HG03097 (cell line): ENCODE results near the gene ADGRD2.
"Not testable (repeated sequence)": the region's sequence is repeated elsewhere in the genome, so short reads cannot be mapped to it uniquely, and the experiment has no call there.

Experiments
- ATAC-seq: cut with Tn5 transposase; IDR thresholded peaks from one replicate; pipeline ENCODE4 v1.9.1; 2021; ENCODE audit not compliant: unreplicated experiment, low FRiP score

The ADGRD2 gene, protein sequence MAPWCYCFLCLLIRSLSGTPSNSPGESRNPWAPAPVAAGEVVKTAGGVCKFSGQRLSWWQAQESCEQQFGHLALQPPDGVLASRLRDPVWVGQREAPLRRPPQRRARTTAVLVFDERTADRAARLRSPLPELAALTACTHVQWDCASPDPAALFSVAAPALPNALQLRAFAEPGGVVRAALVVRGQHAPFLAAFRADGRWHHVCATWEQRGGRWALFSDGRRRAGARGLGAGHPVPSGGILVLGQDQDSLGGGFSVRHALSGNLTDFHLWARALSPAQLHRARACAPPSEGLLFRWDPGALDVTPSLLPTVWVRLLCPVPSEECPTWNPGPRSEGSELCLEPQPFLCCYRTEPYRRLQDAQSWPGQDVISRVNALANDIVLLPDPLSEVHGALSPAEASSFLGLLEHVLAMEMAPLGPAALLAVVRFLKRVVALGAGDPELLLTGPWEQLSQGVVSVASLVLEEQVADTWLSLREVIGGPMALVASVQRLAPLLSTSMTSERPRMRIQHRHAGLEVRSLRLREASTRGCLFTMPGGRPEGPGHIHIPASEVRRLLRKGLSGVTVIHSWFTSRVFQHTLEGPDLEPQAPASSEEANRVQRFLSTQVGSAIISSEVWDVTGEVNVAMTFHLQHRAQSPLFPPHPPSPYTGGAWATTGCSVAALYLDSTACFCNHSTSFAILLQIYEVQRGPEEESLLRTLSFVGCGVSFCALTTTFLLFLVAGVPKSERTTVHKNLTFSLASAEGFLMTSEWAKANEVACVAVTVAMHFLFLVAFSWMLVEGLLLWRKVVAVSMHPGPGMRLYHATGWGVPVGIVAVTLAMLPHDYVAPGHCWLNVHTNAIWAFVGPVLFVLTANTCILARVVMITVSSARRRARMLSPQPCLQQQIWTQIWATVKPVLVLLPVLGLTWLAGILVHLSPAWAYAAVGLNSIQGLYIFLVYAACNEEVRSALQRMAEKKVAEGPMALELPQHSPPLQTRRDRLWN

DNA sequence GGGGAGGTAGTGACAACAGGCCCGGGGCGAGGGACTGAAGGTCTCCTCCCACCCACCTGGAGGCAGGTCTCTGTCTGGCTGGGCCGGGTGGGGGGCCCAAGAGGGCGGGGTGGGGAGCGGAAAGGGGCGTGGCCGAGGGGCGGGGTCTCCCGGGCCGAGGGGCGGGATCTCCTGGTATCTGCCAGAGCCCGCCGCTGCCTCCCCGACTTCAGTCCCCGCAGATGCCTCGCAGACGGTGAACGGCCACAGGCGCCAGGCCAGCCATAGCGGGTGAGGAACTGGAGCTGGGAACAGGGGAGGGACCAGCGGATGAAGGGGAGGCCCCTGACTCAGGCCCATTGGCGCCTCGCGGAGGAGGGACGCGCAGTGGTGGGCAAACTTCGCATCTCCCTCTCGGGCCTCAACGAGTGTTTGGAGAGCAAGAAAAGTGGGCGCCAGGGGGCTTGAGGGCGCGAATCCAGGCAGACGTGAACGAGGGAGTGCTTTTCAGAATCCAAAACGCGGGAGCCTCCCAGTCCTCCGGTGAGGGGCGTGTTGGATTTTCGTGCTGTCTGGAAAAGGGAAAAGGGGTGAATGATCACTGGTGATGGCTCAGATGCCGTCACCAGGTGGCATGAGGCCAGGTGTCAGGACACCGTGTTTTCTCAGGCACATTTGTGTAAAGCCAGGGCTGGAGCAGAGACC, at the start of gene ADGRD2:
Gene ADGRD2, plus strand, starts transcription at position 211 of the 684 bp plus-strand sequence. CDS start 1,216 bp downstream, outside the sequence.
- ATAC-seq, result no peak

DNA sequence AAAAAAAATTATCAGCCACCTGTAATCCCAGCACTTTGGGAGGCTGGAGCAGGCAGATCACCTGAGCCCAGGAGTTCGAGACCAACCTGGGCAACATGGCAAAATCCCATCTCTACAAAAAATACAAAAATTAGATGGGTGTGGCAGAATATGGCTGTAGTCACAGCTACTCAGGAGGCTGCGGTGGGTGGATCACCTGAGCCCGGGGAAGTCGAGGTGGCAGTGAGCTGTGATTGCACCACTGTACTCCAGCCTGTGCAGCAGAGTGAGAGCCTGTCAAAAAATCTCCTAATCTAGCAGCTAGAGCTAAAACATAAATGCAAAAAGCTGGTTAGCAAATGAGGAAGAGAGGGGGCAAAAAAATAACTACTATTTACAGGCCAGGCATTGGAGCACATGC, 47.0 kb upstream of the ADGRD2 start:
- no peak for ATAC-seq

DNA sequence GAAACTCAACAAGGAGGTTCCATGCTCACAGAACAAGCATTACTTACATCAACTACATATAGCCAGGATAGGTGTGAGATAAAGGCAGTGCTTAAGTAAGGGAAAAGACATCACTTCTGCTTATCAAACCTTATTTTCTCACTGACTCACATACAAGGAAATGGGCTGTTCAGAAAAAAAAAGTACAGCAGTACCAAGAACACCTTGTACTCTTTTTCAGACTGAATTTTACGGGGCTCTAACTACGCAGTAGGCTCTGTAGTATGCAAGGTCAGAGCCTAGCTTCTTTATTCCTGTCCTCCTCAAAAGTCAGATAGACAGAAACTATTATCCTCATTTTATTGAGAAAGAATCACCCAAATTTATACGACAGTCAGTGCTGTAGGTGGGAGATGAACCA, 40.8 kb upstream of the ADGRD2 start:
- ATAC-seq, result no peak

DNA sequence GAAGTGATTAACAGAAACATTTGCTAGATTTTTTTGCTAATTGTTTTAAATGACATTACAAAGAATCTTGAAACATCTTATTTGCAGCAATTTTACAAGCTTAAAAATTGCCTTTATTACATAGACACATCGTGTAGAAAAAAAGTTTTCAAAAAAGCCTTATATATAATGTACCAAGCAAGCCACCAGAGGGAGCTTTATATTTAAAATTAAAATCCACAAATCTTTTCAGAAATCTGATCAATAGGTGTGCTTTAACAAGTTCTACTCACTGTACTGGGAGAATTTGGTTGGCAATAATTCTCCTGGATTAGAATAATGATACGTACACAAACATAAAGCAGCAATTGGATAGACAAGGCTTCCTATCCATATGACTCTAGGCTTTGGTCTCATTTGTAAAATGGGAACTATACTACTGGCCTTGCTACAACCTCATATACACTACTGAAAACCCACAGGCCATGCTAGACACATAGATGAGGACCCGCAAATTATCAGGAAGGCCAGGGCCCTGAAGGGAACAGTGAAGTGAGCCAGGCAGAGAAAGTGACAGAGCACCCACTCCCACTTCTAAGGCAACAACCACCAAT, 39.8 kb upstream of the ADGRD2 start:
- ATAC-seq, result no peak

DNA sequence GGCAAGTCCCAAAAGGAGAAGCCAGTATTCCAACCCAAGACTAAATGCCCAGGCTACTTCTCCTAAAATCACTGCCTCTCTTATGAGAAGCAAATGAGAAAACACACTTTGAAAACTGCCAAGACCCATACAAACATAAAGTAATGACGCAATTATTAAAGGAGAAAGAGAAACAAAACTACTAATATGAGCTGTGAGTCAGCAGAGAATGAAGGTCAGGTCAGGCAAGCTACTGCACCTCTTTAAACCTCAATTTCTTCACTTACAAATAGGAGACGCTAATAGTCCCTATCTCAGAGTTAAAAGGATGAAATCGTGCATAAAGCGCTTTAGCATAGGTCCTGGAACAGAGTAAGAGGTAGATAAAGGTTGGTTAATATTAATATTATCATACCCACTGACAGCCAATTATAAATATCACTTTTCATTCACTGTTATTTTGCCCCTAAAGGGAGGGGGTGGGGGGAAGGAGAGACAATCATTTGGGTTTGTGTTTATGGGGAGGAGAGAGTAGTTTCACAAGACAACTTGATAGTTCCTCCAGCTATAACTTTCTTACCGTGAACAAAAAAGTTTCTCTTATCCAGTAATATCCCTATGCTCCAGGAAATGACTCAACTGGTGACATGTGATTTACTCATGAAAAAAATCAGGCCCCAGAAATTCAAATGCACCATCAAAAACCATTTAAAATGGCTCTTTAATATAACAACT, 38.6 kb upstream of the ADGRD2 start:
- no peak for ATAC-seq

DNA sequence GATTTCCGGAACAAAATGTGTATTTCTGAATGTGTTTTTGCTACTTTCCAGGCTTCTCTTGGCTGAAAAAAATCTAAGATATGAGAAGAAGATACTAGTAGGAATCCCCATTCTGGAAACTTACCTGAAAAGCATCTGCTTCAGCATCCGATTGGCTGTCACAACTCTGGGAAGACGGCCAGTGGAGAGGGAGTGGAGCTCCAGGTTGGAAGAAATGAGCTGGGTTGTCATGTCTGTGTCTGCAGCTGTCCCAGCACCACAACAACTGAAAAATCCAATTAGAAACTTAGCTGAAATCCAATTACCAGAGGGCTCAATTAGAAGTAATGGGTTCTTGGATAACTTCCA, 38.0 kb upstream of the ADGRD2 start:
- no peak for ATAC-seq

DNA sequence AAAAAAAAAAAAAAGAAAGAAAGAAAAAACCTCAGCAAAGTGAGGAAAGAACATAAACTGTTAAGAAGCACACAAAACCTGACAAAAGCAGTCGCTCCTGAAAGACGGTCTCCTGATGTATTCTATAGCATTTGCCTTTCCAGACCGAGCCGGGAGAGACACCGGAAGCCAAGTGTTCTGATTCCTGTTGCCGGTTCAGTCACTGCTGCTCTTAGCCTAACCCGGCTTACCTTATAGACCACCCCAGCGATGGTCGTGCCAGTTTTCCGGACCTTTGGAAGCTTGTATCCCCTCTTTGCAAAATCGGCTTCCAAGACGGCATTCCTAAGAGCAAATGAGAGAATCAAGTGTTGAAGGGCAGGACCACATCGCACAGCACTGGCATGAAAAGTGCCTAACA, 35.6 kb upstream of the ADGRD2 start:
- ATAC-seq, result no peak

DNA sequence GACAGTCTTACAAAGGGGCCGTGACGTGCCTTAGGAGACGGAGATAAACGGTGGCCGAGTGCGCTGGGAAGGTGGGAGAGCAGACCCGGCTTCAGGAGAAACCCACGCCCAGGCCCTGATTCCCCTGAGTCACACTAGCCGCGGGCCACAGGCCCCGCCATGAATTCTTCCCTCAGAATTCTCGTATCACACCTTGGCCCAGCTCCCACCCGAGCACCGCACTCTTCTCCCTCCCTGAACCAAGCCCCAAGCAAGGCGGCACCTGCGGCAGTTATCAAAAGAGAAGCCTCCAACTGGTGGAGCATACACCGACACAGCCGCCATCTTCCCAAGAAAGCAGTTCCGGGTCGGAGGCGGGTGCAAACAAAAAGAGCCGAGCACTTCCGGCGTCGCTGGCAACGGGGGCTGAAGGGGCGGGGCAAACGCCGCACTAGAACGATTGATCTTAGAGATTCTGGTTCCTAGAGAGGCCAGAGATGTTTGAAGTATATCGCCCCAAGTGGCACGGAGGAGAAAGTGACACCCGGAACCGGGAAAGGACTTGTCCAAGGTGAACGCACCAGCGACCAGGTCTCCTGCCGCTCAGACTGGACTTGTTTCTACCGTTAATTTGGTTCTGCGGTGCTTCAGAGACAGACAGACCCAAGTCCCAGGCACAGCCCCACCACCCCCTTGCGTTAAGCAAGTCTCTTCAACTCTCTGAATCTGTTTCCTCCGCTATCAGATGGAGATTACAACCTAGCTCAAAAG, 35.0 kb upstream of the ADGRD2 start, which contains the start of gene PSMB7:
Gene PSMB7, minus strand, starts transcription at position 341 of the 750 bp plus-strand sequence. Its CDS starts 17 bp downstream, at position 324.
- peak; percentile 96 for ATAC-seq

DNA sequence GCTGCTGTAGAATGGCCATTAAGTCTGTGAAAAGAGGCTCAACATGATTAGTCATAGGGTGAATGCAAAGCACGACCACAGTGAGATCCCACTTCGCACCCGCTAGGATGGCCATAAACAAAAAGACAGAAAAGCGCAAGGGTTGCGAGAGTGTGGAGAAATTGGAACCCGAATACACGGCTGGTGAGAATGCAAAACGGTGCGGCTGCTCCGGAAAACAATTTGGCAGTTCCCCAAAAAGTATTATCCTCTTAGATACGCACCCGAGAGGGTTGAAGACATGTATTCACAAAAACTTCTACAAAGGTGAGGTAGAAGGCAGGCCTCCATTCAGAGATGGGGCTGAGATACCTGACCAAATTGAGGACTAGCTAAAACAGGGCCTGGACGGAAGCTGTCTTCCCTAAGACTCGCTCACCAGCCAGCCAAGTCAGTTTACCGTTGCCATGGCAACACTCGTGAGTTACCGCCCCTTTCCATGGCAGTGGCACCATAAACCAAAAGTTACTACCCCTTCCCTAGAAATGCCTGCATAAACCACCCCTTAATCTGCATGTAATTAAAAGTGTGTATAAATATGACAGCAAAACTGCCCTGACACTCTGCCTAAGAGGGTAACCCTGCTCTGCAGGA, 34.3 kb upstream of the ADGRD2 start:
- ATAC-seq, result no peak

DNA sequence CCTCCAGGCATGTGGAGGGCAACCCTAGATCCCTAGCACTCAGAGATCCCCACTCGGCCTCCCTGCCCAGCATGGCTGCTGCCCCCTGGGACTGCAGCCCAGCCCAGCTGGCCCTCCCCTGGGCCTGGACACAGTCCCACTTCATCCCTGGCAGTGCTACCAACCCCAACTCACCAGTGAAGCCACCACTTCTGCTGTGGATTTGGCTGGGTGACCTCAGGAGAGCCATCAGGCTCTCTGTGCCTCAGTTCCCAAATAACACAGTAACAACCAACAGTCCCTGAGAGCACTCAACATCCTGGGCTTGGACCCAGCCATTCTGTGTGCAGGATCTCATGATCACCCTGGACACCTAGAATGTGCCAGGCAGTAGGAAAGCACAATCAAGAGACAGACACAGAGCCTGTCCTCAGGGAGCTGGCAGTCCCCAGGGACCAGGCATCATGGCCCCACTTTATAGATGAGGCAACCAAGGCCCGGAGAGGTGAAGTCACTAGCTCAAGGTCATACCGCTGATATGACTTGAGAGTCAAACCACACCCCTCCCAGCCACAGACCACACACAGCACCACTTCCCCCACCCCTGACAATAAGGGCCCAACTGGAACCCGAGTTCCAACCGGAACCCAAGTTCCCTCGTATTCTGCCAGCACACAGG, 30.3 kb upstream of the ADGRD2 start:
- ATAC-seq, result no peak

DNA sequence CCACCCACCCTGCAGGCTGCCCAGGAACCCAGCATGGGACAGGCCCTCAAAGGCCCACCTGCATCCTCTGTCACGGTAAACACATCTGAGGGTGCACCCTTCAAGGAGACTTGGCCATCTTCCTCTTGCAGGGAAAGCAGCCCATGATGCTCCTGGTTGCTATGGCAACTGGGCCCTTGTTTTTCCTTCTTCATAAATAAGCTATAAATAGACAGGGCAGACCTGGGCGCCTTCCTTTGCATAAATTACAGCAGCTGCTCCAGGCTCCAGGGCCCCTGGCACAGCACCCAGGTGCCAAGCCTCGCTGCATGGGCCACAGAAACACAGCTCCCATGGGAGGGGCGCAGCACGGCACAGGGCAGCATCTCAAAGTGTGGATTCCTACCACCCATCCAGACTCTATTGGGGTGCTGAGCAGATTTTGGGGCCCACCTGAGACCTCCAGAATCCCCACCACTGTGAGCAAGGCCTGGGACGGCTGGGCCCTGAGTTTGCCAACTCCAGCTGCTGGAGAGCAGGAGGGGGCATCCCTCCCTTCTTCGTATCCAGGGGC, 29.2 kb upstream of the ADGRD2 start:
- no peak for ATAC-seq

DNA sequence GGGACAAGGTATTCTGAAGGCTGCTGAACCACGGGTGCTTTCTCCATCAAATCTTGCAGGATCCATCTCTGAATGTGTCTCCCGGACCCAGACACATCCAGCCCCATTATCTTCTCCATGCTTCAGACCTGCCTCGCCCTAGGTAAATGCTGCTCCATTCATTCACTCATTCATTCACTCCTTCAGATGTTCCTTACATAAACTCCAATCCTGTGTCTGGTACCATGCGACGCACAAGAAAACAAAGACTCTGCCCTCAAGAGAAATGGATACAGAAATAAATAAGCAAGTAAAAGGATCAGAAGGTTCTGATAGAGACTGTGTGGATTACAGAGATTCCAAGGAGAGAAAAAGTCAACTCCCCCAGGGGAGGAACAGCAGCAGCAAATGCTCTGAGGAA, 27.1 kb upstream of the ADGRD2 start:
- no peak for ATAC-seq

DNA sequence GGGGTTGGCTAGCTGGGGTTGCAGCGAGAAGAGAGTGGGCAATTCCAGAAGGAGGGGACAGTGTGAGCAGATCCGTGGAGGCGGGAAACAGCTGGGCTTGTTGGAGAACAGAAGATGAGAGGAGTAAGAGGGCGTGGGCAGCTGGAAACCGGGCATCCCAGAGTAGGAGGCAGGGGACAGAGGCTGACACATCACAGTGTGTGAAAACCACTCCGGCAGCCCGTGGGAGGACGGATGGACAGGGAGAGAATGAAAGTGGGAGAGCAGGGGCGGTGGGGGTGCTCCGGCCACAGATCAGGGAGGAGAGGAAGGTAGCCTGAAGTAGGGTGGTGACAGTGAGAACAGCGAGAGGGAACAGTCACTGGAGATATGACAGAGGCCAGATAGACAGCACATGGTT, 26.7 kb upstream of the ADGRD2 start:
- ATAC-seq, result no peak

DNA sequence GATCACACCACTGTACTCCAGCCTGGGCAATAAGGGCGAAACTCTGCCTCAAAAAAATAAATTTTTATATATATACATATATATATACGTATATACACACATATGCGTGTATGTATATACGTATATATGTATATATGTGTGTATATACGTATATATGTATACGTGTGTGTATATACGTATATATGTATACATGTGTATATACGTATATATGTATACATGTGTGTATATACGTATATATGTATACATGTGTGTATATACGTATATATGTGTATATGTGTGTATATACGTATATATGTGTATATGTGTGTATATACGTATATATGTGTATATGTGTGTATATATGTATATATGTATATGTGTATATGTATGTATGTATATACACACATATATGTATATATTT, 24.5 kb upstream of the ADGRD2 start:
- not testable (repeated sequence) for ATAC-seq

DNA sequence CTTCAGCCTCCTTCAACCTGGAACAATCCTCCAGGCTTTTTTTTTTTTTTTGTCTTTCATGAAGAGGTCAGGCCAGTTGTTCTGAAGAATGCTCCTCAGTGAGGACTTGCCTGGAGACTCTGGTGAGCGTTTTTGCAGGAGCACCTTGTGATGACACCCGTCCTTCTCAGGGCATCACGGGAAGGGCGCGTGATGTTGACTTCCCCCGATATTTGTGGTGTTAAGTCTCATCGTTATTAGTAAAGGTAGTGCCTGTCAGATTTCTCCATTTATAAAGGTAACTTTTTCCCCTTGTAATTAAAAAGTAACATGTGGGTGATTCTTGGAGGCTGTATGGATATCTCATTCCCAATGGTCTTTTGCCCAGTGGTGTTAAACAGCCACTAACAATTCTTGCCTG, 23.9 kb upstream of the ADGRD2 start:
- no peak for ATAC-seq

DNA sequence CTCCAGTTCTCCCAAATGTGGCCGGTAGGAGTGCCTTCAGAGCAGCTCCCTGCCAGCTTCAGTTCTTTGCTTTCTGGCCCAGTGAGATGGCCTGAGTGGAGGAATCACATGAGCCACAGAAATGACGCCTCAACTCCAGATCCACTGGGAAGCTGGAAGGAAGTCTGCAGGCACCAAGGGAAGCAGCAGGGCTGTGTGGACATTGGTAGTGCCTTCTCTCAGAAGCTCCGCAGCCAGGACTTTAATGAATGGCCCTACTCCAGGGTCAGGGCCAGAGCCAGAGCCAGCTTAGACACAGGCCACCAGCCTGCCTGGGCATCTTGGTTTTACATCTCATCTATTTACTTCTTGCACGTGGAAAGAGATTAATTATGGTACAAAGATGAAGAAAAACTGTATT, 23.0 kb upstream of the ADGRD2 start:
- ATAC-seq, result no peak

DNA sequence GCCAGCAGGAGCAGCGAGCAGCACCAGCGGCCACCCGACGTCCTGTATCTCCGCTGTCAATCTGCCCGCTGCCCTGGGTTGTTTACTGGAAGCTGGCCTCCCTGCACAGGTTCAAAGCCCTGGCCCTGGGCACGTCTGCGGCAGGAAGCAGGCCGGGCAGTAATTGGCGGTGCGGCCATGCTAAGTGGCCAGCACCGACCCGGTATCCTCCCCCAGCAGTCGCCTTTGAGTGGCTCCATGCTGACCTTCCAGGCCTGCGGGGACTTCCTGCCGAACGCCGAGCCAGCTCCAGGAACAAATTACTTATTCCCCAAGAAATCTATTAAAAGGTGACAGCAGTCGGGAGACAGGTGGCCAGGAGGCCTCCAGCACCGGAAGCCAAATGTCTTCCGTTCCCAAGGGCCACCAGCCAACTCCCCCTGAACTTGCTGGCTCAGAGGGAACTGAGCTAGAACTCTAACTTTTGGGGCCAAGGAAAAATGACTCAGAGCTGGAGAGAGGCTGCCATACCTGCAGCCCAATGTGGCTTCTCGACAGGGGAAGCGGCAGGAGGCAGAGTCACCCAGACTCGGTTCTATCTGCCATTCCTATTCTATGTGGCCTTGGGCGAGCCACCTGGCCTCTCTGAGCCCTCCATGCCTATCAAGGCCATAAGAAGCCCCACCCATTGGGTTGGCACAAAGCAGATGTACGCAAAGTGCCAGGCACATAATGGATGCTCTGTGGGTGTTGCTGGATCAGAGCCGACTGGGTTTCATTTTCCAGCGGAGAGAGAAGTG, 21.3 kb upstream of the ADGRD2 start:
- no peak for ATAC-seq
